GM18868 (cell line): Measurements from ENCODE around the gene METTL26.
A peak's percentile ranks its signal among the peaks of the same experiment; 100 is the strongest.

Source experiments
- ATAC-seq: cut with Tn5 transposase; IDR thresholded peaks from one replicate; pipeline ENCODE4 v1.9.1; 2021; ENCODE audit warnings: mild to moderate bottlenecking, moderate library complexity; ENCODE audit not compliant: unreplicated experiment

METTL26 gene

GRCh38 chr16:675884-676564, 39.9 kb upstream of the METTL26 start:
- no peak for ATAC-seq

- ATAC-seq, result no peak
These were observed 39.1 kb upstream of the METTL26 start, which contains the start of gene RHBDL1 for GRCh38 chr16:674968-675883. Gene RHBDL1, plus strand, starts transcription at chr16:675671. Its CDS starts 120 bp downstream, at chr16:675791.

- ATAC-seq, result no peak
These were observed 38.2 kb upstream of the METTL26 start for GRCh38 chr16:674214-674881.

- no peak for ATAC-seq
These were observed 37.4 kb upstream of the METTL26 start for GRCh38 chr16:673399-673991.

GRCh38 chr16:672851-673250, 36.7 kb upstream of the METTL26 start:
- ATAC-seq, result no peak

GRCh38 chr16:672371-672770, 36.3 kb upstream of the METTL26 start:
- no peak for ATAC-seq

- ATAC-seq, result no peak
These were observed 35.4 kb upstream of the METTL26 start for GRCh38 chr16:671353-672131.

GRCh38 chr16:670485-671352, 34.6 kb upstream of the METTL26 start:
- no peak for ATAC-seq

GRCh38 chr16:669666-670065, 33.6 kb upstream of the METTL26 start:
- ATAC-seq, result no peak

- no peak for ATAC-seq
These were observed 32.5 kb upstream of the METTL26 start for GRCh38 chr16:668519-669171.

- ATAC-seq, result peak; percentile 93
These were observed 31.8 kb upstream of the METTL26 start, which contains the start of gene RHOT2 for GRCh38 chr16:667780-668518. Gene RHOT2, plus strand, starts transcription at chr16:668132. Its CDS starts 68 bp downstream, at chr16:668200.

GRCh38 chr16:667113-667779, 31.1 kb upstream of the METTL26 start:
- no peak for ATAC-seq

GRCh38 chr16:666572-666971, 30.5 kb upstream of the METTL26 start:
- ATAC-seq, result no peak

- ATAC-seq, result no peak
These were observed 26.5 kb upstream of the METTL26 start for GRCh38 chr16:662597-662996.

- no peak for ATAC-seq
These were observed 26.0 kb upstream of the METTL26 start for GRCh38 chr16:662095-662494.

- peak; percentile 5 for ATAC-seq
These were observed 25.2 kb upstream of the METTL26 start for GRCh38 chr16:661184-661821.
